Smooth muscle cell (in vitro differentiated cells): ENCODE results near the gene HCN1. TPM values are rescaled to one million over a fixed set of nuclear protein-coding genes. Genes with fewer than 3 reads are reported as not detected.
"Not testable (repeated sequence)": the region's sequence is repeated elsewhere in the genome, so short reads cannot be mapped to it uniquely, and the experiment has no call there.

Experiments
- DNase-seq: peaks from one replicate; lab custom pipeline; 2025; ENCODE audit not compliant: unreplicated experiment; lab: John Stamatoyannopoulos, UW
- H2AFZ ChIP-seq: fragments of 200-600 bp; sonication (generic); 2 replicates; pipeline ENCODE4 v1.6.0; 2016; ENCODE audit warnings: antibody characterized with exemption, low read depth, mild to moderate bottlenecking
- H3F3A ChIP-seq: fragments of 200-600 bp; sonication (generic); 2 replicates; pipeline ENCODE4 v1.6.0; 2017; ENCODE audit warnings: antibody characterized with exemption, low read depth
- H3K27ac ChIP-seq: fragments of 200-600 bp; sonication (generic); 2 replicates; pipeline ENCODE4 v1.5.1; 2016; ENCODE audit warnings: low read depth, mild to moderate bottlenecking
- H3K27me3 ChIP-seq: fragments of 200-600 bp; sonication (generic); 2 replicates; pipeline ENCODE4 v1.6.1; 2016; ENCODE audit warnings: low read depth, mild to moderate bottlenecking
- H3K36me3 ChIP-seq: fragments of 200-600 bp; sonication (generic); 2 replicates; pipeline ENCODE4 v1.5.1; 2016; ENCODE audit warnings: low read depth
- H3K4me1 ChIP-seq: fragments of 200-600 bp; sonication (generic); 2 replicates; pipeline ENCODE4 v1.5.1; 2016; ENCODE audit warnings: low read depth
- H3K4me2 ChIP-seq: fragments of 200-600 bp; sonication (generic); 2 replicates; pipeline ENCODE4 v1.6.0; 2016; ENCODE audit warnings: mild to moderate bottlenecking
- H3K4me3 ChIP-seq: fragments of 200-600 bp; sonication (generic); 2 replicates; pipeline ENCODE4 v1.5.1; 2016; ENCODE audit warnings: mild to moderate bottlenecking
- H3K79me2 ChIP-seq: fragments of 200-600 bp; sonication (generic); 2 replicates; pipeline ENCODE4 v1.6.0; 2016; ENCODE audit warnings: low read depth, mild to moderate bottlenecking
- H3K9ac ChIP-seq: fragments of 200-600 bp; sonication (generic); 2 replicates; pipeline ENCODE4 v1.6.0; 2016; ENCODE audit warnings: low read depth
- H3K9me3 ChIP-seq: fragments of 200-600 bp; sonication (generic); replicated peaks from 2 replicates; pipeline ENCODE4 v1.5.1; 2016; ENCODE audit warnings: low read depth
- H4K20me1 ChIP-seq: fragments of 200-600 bp; sonication (generic); 2 replicates; pipeline ENCODE4 v1.6.0; 2016; ENCODE audit warnings: low read depth
- WGBS: methylation state at CpG from one replicate; pipeline ENCODE4 v1.1.7; 2016; ENCODE audit warnings: low lambda C conversion rate; 5-methylcytosine and 5-hydroxymethylcytosine counted together
- polyA plus RNA-seq: library from polyadenylated mRNA; unstranded; fragments of >200 nt; fragmentation: Nextera tagmentation; extraction: Ambion mirVana; gene quantifications from 2 replicates; pipeline ENCODE4 v1.2.1, GENCODE V29; 2016
- total RNA-seq: library from RNA; depleted of rRNA; stranded (reverse); fragments of >200 nt; gene quantifications from 2 replicates; pipeline ENCODE4 v1.2.3, GENCODE V29; 2014
- TF ChIP-seq, protein P1 (sequence below): fragments of 200-600 bp; sonication (generic); IDR thresholded peaks from 2 replicates; pipeline ENCODE4 v1.5.1; 2017; ENCODE audit warnings: borderline replicate concordance, mild to moderate bottlenecking, antibody characterized with exemption; ENCODE audit not compliant: insufficient read depth, poor library complexity, severe bottlenecking

HCN1 gene
- total and polyA plus RNA-seq, 2 experiments from 2014 or later, result not detected

DNA sequence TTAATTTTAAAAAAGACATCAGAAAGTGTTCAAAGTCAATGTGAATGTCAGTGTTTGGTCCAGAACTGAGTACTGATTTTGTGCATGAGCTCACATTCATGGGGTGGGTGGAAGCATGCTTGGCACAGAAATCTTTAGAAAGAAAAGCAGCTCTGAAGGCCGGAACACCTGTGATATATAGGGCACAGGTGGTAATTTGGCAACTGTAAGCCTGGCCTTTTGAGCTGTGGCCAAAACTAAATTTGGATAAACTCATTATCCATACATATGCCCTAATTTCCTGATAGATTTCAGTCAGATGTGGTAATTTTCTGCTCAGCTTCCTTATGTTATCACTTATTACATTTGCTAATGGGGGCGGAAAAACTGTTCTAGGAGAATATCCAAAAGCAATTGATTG, 211.4 kb downstream of the HCN1 start:
- Histone ChIP-seq H3K79me2 (no peaks in the 10 kb centered on the region), H4K20me1 (no peaks in the 10 kb centered on the region), H3K27ac (no peak overlapping the region), H3K9ac (no peak overlapping the region), H3K4me1 (no peaks in the 10 kb centered on the region), H3K9me3 (no peaks in the 10 kb centered on the region), H3K4me2 (no peak overlapping the region), H3F3A (no peaks in the 10 kb centered on the region), H2AFZ (no peak overlapping the region), H3K36me3 (no peaks in the 10 kb centered on the region), H3K27me3 (no peaks in the 10 kb centered on the region), H3K4me3 (no peak overlapping the region)
- DNase-seq, result no peak
- TF ChIP-seq, protein P1, sequence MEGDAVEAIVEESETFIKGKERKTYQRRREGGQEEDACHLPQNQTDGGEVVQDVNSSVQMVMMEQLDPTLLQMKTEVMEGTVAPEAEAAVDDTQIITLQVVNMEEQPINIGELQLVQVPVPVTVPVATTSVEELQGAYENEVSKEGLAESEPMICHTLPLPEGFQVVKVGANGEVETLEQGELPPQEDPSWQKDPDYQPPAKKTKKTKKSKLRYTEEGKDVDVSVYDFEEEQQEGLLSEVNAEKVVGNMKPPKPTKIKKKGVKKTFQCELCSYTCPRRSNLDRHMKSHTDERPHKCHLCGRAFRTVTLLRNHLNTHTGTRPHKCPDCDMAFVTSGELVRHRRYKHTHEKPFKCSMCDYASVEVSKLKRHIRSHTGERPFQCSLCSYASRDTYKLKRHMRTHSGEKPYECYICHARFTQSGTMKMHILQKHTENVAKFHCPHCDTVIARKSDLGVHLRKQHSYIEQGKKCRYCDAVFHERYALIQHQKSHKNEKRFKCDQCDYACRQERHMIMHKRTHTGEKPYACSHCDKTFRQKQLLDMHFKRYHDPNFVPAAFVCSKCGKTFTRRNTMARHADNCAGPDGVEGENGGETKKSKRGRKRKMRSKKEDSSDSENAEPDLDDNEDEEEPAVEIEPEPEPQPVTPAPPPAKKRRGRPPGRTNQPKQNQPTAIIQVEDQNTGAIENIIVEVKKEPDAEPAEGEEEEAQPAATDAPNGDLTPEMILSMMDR, result no peak
- WGBS, result 93% methylated on average over 2 of the region's 2 CpGs

GRCh38 chr5:45454114-45454513, 242.1 kb downstream of the HCN1 start:
- Histone ChIP-seq H3K79me2 (no peaks in the 10 kb centered on the region), H3K9ac (no peak overlapping the region), H3K9me3 (no peaks in the 10 kb centered on the region), H3K4me3 (no peak overlapping the region), H3K4me1 (no peaks in the 10 kb centered on the region), H3K27me3 (no peaks in the 10 kb centered on the region), H4K20me1 (no peaks in the 10 kb centered on the region), H3K27ac (no peak overlapping the region), H3F3A (no peaks in the 10 kb centered on the region), H3K36me3 (no peaks in the 10 kb centered on the region), H3K4me2 (no peak overlapping the region), H2AFZ (no peak overlapping the region)
- no peak for DNase-seq
- TF ChIP-seq, protein P1, result no peak
- WGBS, result 55% methylated on average over 4 of the region's 4 CpGs

- WGBS, result 90% methylated on average over 15 of the region's 15 CpGs
- DNase-seq, result not testable (repeated sequence)
Measured at GRCh38 chr5:45444856-45445255, 251.3 kb downstream of the HCN1 start.

DNA sequence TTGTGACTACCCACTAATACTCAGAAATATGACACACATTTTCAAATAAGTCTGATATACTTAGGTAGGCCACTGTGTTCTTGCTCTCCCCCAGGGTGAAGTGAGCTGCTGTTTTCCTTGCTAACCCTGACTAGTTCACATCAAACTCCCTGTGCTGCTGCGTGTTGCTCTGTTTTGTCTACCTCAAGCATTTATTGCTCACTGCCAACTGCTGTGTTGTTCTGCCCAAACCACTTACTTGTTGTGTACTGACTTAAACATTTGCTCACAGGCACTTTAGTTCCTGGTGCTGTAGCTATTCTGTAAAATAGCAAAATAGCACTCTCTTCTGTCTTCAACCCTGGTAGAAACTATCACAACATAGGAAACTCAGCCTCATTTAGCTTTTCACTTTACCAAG, 255.7 kb downstream of the HCN1 start:
- DNase-seq, result no peak
- no peaks in the 10 kb centered on the region for H3K27me3 ChIP-seq
- TF ChIP-seq, protein P1, result no peak
- H3F3A ChIP-seq, result no peaks in the 10 kb centered on the region
- H3K27ac ChIP-seq, result no peak overlapping the region
- no peaks in the 10 kb centered on the region for H4K20me1 ChIP-seq
- WGBS, result 81% methylated on average over 1 of the region's 1 CpG
- H3K79me2 ChIP-seq, result no peaks in the 10 kb centered on the region
- no peak overlapping the region for H3K4me3 ChIP-seq
- no peak overlapping the region for H3K4me2 ChIP-seq
- no peak overlapping the region for H2AFZ ChIP-seq
- H3K9me3 ChIP-seq, result no peaks in the 10 kb centered on the region
- H3K9ac ChIP-seq, result no peak overlapping the region
- H3K36me3 ChIP-seq, result no peaks in the 10 kb centered on the region
- H3K4me1 ChIP-seq, result no peaks in the 10 kb centered on the region

More at GRCh38 chr5:45444856-45445255, 251.3 kb downstream of the HCN1 start:
- not testable (repeated sequence) for H2AFZ ChIP-seq, H3K4me2 ChIP-seq, H3F3A ChIP-seq, H3K4me1 ChIP-seq, H3K9me3 ChIP-seq, H3K79me2 ChIP-seq, H3K4me3 ChIP-seq, H3K36me3 ChIP-seq, H3K9ac ChIP-seq, H3K27ac ChIP-seq, H3K27me3 ChIP-seq, H4K20me1 ChIP-seq
